GM12865 (cell line): ENCODE measurements around the gene ARHGEF39.
"Not testable (repeated sequence)": the region's sequence is repeated elsewhere in the genome, so short reads cannot be mapped to it uniquely, and the experiment has no call there.

Source experiments
- DNase-seq: peaks from one replicate; pipeline ENCODE4 v3.0.0; 2010; ENCODE audit warnings: low read depth
- H3K4me3 ChIP-seq: 2 replicates; pipeline ENCODE4 v1.5.1; 2011; ENCODE audit warnings: mild to moderate bottlenecking, low read depth, low read length, control low read depth
- CTCF ChIP-seq: IDR thresholded peaks from 2 replicates; pipeline ENCODE4 v1.5.1; 2011; ENCODE audit warnings: low read length, control low read depth, low read depth, inconsistent platforms; ENCODE audit not compliant: insufficient read depth; ENCODE audit errors: missing control alignments

The ARHGEF39 gene

GRCh38 chr9:35651956-35652828 is 12.8 kb downstream of the ARHGEF39 start:
- no peak for TF ChIP-seq CTCF
- no peak for DNase-seq
- no peak overlapping the region for H3K4me3 ChIP-seq

GRCh38 chr9:35650341-35651158 is 14.4 kb downstream of the ARHGEF39 start, which contains the start of gene SIT1:
Gene SIT1, minus strand, starts transcription at chr9:35650931. Its CDS starts 78 bp downstream, at chr9:35650853.
- TF ChIP-seq CTCF = no peak
- peak; percentile 57 for DNase-seq
- peak within 1 kb of the TSS; percentile 78 for H3K4me3 ChIP-seq

- DNase-seq = peak; percentile 54
- TF ChIP-seq CTCF = no peak
- H3K4me3 ChIP-seq = peak overlapping the region; percentile 78
Measured at GRCh38 chr9:35649431-35650340, 15.3 kb downstream of the ARHGEF39 start.

GRCh38 chr9:35646533-35647265 is 18.3 kb downstream of the ARHGEF39 start:
- H3K4me3 ChIP-seq = peak overlapping the region; percentile 82
- peak; percentile 95 for DNase-seq
- TF ChIP-seq CTCF = peak; percentile 98

GRCh38 chr9:35646153-35646532 is 18.9 kb downstream of the ARHGEF39 start:
- TF ChIP-seq CTCF = no peak
- H3K4me3 ChIP-seq = peak overlapping the region; percentile 82
- DNase-seq = no peak

GRCh38 chr9:35645736-35646135 is 19.3 kb downstream of the ARHGEF39 start:
- peak overlapping the region; percentile 82 for H3K4me3 ChIP-seq

More at GRCh38 chr9:35645736-35646135, 19.3 kb downstream of the ARHGEF39 start:
- not testable (repeated sequence) for DNase-seq
